Ishikawa (cell line): ENCODE data around the gene AKNAD1.

Source experiments
- CEBPB ChIP-seq: IDR thresholded peaks from 2 replicates; pipeline ENCODE4 v1.6.1; 2012
- EP300 ChIP-seq: IDR thresholded peaks from 2 replicates; pipeline ENCODE4 v1.6.1; 2012; ENCODE audit warnings: borderline replicate concordance
- MAX ChIP-seq: IDR thresholded peaks from 2 replicates; pipeline ENCODE4 v1.6.1; 2012
- NFIC ChIP-seq: IDR thresholded peaks from 2 replicates; pipeline ENCODE4 v1.6.1; 2012
- RAD21 ChIP-seq: IDR thresholded peaks from 2 replicates; pipeline ENCODE4 v1.6.1; 2012; ENCODE audit warnings: low read depth
- REST ChIP-seq: IDR thresholded peaks from 2 replicates; pipeline ENCODE4 v1.6.1; 2012; ENCODE audit warnings: low read depth, mild to moderate bottlenecking
- TEAD4 ChIP-seq: IDR thresholded peaks from 2 replicates; pipeline ENCODE4 v1.6.1; 2012
- USF1 ChIP-seq: IDR thresholded peaks from 2 replicates; pipeline ENCODE4 v1.6.1; 2012
- YY1 ChIP-seq: IDR thresholded peaks from 2 replicates; pipeline ENCODE4 v1.6.1; 2012; ENCODE audit warnings: low read depth
- ZBTB7A ChIP-seq: IDR thresholded peaks from 2 replicates; pipeline ENCODE4 v1.6.1; 2012; ENCODE audit warnings: low read depth

- no peak for TF ChIP-seq NFIC
- no peak for TF ChIP-seq MAX
- no peak for TF ChIP-seq YY1
- TF ChIP-seq EP300, result no peak
- no peak for TF ChIP-seq CEBPB
- TF ChIP-seq TEAD4, result no peak
- TF ChIP-seq RAD21, result no peak
- no peak for TF ChIP-seq ZBTB7A
- no peak for TF ChIP-seq USF1
- TF ChIP-seq REST, result no peak
Observed at GRCh38 chr1:108862698-108863477, 6.0 kb upstream of the AKNAD1 start.
